ENCODE results near the gene SLC7A1. TPM values are rescaled to one million over a fixed set of nuclear protein-coding genes. Genes with fewer than 3 reads are reported as not detected.

Gene SLC7A1
- total RNA-seq, 2 experiments from 2014 or later = 39.5 to 141 TPM

- Histone ChIP-seq H4K20me1 (ENCODE audit: insufficient read depth, low read length) (no peaks in the 10 kb centered on the region), H3K4me1 (ENCODE audit: insufficient read depth, low read length, poor library complexity, severe bottlenecking) (peaks cover 15% of the 10 kb centered on the region), H3K79me2 (ENCODE audit: insufficient read depth, low read depth, low read length) (no peaks in the 10 kb centered on the region), H3K4me2 (ENCODE audit: low read length) (no peak overlapping the region), H3K4me3 (ENCODE audit: low read depth, low read length, poor library complexity, severe bottlenecking) (no peak overlapping the region), H3K27ac (ENCODE audit: low read depth, low read length, poor library complexity, severe bottlenecking) (no peak overlapping the region), H3K36me3 (ENCODE audit: insufficient read depth, low read length) (no peaks in the 10 kb centered on the region), H3K9me2 (ENCODE audit: insufficient read depth, low read length) (no peaks in the 10 kb centered on the region), H3K9me3 (ENCODE audit: low read length) (no peaks in the 10 kb centered on the region), H2AFZ (ENCODE audit: low read length) (no peak overlapping the region)
- TF ChIP-seq EZH2phosphoT487 (IDR thresholded peaks at IDR 0.05; ENCODE audit: borderline replicate concordance, low read depth, low read length) (no peak), CTCF (conservative IDR thresholded peaks at IDR 0.05; ENCODE audit: low read length) (no peak)
- DNase-seq (ENCODE audit: low spot score) = no peak
- POLR2A ChIA-PET = no interaction called here
- BruUV-seq (replicated peaks) = no TSS peak
- CTCF ChIA-PET (ENCODE audit: unreplicated experiment) = no interaction called here
- intact Hi-C loops (cut with micrococcal nuclease; ENCODE audit: unreplicated experiment) = no loop called here
Measured at GRCh38 chr13:29500386-29500785, 95.1 kb downstream of the SLC7A1 start.

- Histone ChIP-seq H4K20me1 (ENCODE audit: insufficient read depth, low read length) (no peaks in the 10 kb centered on the region), H3K9me2 (ENCODE audit: insufficient read depth, low read length) (no peaks in the 10 kb centered on the region), H3K4me2 (ENCODE audit: low read length) (no peak overlapping the region), H2AFZ (ENCODE audit: low read length) (no peak overlapping the region), H3K4me3 (ENCODE audit: low read depth, low read length, poor library complexity, severe bottlenecking) (no peak overlapping the region), H3K9me3 (ENCODE audit: low read length) (no peaks in the 10 kb centered on the region), H3K4me1 (ENCODE audit: insufficient read depth, low read length, poor library complexity, severe bottlenecking) (peaks cover 23% of the 10 kb centered on the region), H3K36me3 (ENCODE audit: insufficient read depth, low read length) (no peaks in the 10 kb centered on the region), H3K27ac (ENCODE audit: low read depth, low read length, poor library complexity, severe bottlenecking) (no peak overlapping the region), H3K79me2 (ENCODE audit: insufficient read depth, low read depth, low read length) (no peaks in the 10 kb centered on the region)
- DNase-seq (ENCODE audit: low spot score) = no peak
- POLR2A ChIA-PET = no interaction called here
- intact Hi-C loops (cut with micrococcal nuclease; ENCODE audit: unreplicated experiment) = loop anchor here (10.0 kb wide), 1 partner anchor 345 kb away; no protein-coding TSS in a partner anchor
- TF ChIP-seq EZH2phosphoT487 (IDR thresholded peaks at IDR 0.05; ENCODE audit: borderline replicate concordance, low read depth, low read length) (no peak), CTCF (conservative IDR thresholded peaks at IDR 0.05; ENCODE audit: low read length) (no peak)
- no TSS peak for BruUV-seq (replicated peaks)
- CTCF ChIA-PET (ENCODE audit: unreplicated experiment) = no interaction called here
Measured at GRCh38 chr13:29499506-29500165, 95.9 kb downstream of the SLC7A1 start.

GRCh38 chr13:29498426-29499040 lies 97.0 kb downstream of the SLC7A1 start:
- Histone ChIP-seq H3K4me3 (ENCODE audit: low read depth, low read length, poor library complexity, severe bottlenecking) (no peak overlapping the region), H3K9me2 (ENCODE audit: insufficient read depth, low read length) (no peaks in the 10 kb centered on the region), H3K36me3 (ENCODE audit: insufficient read depth, low read length) (no peaks in the 10 kb centered on the region), H3K9me3 (ENCODE audit: low read length) (no peaks in the 10 kb centered on the region), H3K4me1 (ENCODE audit: insufficient read depth, low read length, poor library complexity, severe bottlenecking) (peaks cover 33% of the 10 kb centered on the region), H2AFZ (ENCODE audit: low read length) (no peak overlapping the region), H3K4me2 (ENCODE audit: low read length) (no peak overlapping the region), H3K27ac (ENCODE audit: low read depth, low read length, poor library complexity, severe bottlenecking) (no peak overlapping the region), H4K20me1 (ENCODE audit: insufficient read depth, low read length) (no peaks in the 10 kb centered on the region), H3K79me2 (ENCODE audit: insufficient read depth, low read depth, low read length) (no peaks in the 10 kb centered on the region)
- DNase-seq (ENCODE audit: low spot score) = no peak
- ChIA-PET CTCF (ENCODE audit: unreplicated experiment) (interaction anchor here (0.7 kb wide), 1 partner anchor 9 kb away, joined by 4 read pairs; no protein-coding TSS in a partner anchor), POLR2A (no interaction called here)
- no peak for TF ChIP-seq CTCF (conservative IDR thresholded peaks at IDR 0.05; ENCODE audit: low read length)
- TF ChIP-seq EZH2phosphoT487 (IDR thresholded peaks at IDR 0.05; ENCODE audit: borderline replicate concordance, low read depth, low read length) = no peak
- intact Hi-C loops (cut with micrococcal nuclease; ENCODE audit: unreplicated experiment) = loop anchor here (10.0 kb wide), 1 partner anchor 346 kb away; no protein-coding TSS in a partner anchor
- no TSS peak for BruUV-seq (replicated peaks)
